ENCODE results near the gene PUS3. TPM values are rescaled to one million over a fixed set of nuclear protein-coding genes. Genes with fewer than 3 reads are reported as not detected.

The PUS3 gene
- total RNA-seq, 2 experiments from 2014 or later, result 8.6 to 10.2 TPM

DNA sequence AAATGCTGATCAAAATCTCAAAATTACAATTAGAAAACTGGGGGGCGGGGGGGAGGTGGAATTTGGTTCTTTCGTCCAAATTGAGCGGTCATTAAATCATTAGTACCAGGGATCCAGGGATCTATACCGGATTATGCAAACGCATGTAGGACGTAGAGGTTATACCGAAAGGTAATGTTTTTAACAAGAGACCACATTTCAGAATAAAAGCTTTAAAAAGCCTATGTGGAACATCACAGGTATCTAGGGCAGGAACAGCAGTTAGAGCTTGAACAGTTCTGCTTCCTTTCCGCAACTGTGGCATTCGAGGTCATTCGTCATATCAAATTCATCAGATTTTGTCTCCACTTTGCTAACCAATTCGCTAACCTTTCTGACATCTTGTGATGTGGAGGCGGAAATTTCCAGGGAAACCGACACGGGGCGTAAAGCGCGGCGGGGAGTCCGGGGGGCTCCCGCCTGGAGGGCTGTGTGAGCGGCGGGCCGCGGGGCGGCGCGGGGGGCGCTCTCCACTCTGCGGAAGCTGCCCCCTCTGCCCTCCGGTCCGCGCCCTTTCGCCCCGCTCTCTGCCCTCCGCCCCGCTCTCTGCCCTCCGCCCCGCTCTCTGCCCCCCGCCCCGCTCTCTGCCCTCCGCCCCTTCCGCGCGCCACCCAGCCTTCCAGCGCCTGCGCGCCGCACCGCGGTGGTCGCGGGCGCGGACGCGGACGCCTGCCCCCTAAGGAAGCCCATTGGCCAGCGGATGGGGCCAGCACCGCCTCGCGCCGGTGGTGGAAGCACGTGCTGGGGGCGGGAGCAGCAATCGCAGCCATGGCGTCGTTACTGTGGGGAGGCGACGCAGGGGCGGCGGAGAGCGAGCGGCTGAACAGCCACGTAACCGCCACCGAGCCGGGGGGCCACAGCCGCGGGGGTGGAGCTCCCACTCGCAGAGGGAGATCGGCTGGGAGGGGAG is 979 bp upstream of the PUS3 start, which contains the start of gene DDX25:
Gene DDX25, plus strand, starts transcription at position 798 of the 949 bp plus-strand sequence. Its CDS starts 10 bp downstream, at position 808.
- H3K4me3 ChIP-seq (ENCODE audit: low read depth, low read length, poor library complexity, severe bottlenecking), result no peak within 1 kb of the TSS
- intact Hi-C loops (cut with micrococcal nuclease; ENCODE audit: unreplicated experiment), result no loop called here

DNA sequence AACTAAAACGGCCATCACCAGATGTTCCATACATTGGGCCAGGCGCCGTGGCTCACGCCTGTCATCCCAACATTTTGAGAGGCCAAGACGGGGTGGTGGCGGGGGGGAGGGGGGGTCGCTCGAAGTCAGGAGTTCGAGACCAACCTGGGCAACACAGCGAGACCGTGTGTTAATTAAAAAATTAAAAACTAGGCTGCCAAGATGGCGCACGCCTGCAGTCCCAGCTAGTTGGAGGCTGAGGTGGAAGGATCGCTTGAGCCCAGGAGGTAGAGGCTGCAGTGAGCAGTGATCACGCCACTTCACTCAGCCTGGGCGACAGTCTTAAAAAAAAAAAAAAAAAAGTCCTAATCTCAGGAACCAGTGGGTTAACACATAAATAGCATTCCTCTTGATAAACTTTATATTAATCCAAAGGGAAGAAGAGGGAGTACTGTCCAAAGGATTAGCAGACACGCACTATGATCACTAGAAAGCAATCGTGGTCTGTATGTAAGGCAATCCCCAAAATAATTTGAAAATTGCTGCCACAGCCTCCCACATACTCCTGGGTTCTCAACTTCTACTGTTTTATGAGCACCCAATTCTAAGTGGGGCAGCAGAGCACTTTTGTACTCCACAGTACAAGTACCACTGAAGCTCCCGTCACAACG is 604 bp downstream of the PUS3 start:
- Histone ChIP-seq H3K4me2 (ENCODE audit: low read length) (peak overlapping the region; percentile 87), H3K36me3 (ENCODE audit: insufficient read depth, low read length) (peaks cover 43% of the 10 kb centered on the region), H2AFZ (ENCODE audit: low read length) (peak overlapping the region; percentile 90), H3K4me3 (ENCODE audit: low read depth, low read length, poor library complexity, severe bottlenecking) (peak overlapping the region; percentile 86), H3K9me2 (ENCODE audit: insufficient read depth, low read length) (no peaks in the 10 kb centered on the region), H3K9me3 (ENCODE audit: low read length) (no peaks in the 10 kb centered on the region), H3K4me1 (ENCODE audit: insufficient read depth, low read length, poor library complexity, severe bottlenecking) (peaks cover 8% of the 10 kb centered on the region), H3K79me2 (ENCODE audit: insufficient read depth, low read depth, low read length) (peaks cover 33% of the 10 kb centered on the region; the same call in 1 of the 2 replicates), H3K27ac (ENCODE audit: low read depth, low read length, poor library complexity, severe bottlenecking) (peak overlapping the region; percentile 17), H4K20me1 (ENCODE audit: insufficient read depth, low read length) (peaks cover 7% of the 10 kb centered on the region; the same call in 1 of the 2 replicates)
- intact Hi-C loops (cut with micrococcal nuclease; ENCODE audit: unreplicated experiment), result no loop called here
- POLR2A ChIA-PET, result interaction anchor here (0.9 to 1.6 kb wide), 8 partner anchors 11 to 312 kb away, joined by 3 to 8 read pairs (median 5); partner anchors contain the start of genes FAM118B, HYLS1 and RPUSD4
- TF ChIP-seq CTCF (conservative IDR thresholded peaks at IDR 0.05; ENCODE audit: low read length), result no peak
- no peak for TF ChIP-seq EZH2phosphoT487 (IDR thresholded peaks at IDR 0.05; ENCODE audit: borderline replicate concordance, low read depth, low read length)
- BruUV-seq (replicated peaks), result TSS peak; percentile 90
- DNase-seq (ENCODE audit: low spot score), result no peak
- CTCF ChIA-PET (ENCODE audit: unreplicated experiment), result interaction anchor here (1.2 kb wide), 1 partner anchor 15 kb away, joined by 8 read pairs; the partner anchor contains the start of gene HYLS1

More for the DNA sequence above, 979 bp upstream of the PUS3 start, which contains the start of gene DDX25:
- H3K36me3 ChIP-seq (ENCODE audit: insufficient read depth, low read length), result peaks cover 29% of the 10 kb centered on the region
- TF ChIP-seq CTCF (conservative IDR thresholded peaks at IDR 0.05; ENCODE audit: low read length) (no peak), EZH2phosphoT487 (IDR thresholded peaks at IDR 0.05; ENCODE audit: borderline replicate concordance, low read depth, low read length) (no peak)
- H3K79me2 ChIP-seq (ENCODE audit: insufficient read depth, low read depth, low read length), result peaks cover 20% of the 10 kb centered on the region; the same call in 1 of the 2 replicates
- no peaks in the 10 kb centered on the region; the same call in 1 of the 2 replicates for H4K20me1 ChIP-seq (ENCODE audit: insufficient read depth, low read length)
- no peaks in the 10 kb centered on the region for H3K9me3 ChIP-seq (ENCODE audit: low read length)
- H3K4me1 ChIP-seq (ENCODE audit: insufficient read depth, low read length, poor library complexity, severe bottlenecking), result peaks cover 8% of the 10 kb centered on the region
- POLR2A ChIA-PET, result interaction anchor here (0.7 to 1.6 kb wide), 9 partner anchors 9 to 365 kb away, joined by 3 to 8 read pairs (median 4); partner anchors contain the start of genes FAM118B, FOXRED1, RPUSD4 and SRPRA
- no TSS peak for BruUV-seq (replicated peaks)
- DNase-seq (ENCODE audit: low spot score), result no peak
- peak within 1 kb of the TSS; percentile 87; the same call in 1 of the 2 replicates for H3K4me2 ChIP-seq (ENCODE audit: low read length)
- CTCF ChIA-PET (ENCODE audit: unreplicated experiment), result no interaction called here
- no peak within 1 kb of the TSS for H2AFZ ChIP-seq (ENCODE audit: low read length)
- H3K27ac ChIP-seq (ENCODE audit: low read depth, low read length, poor library complexity, severe bottlenecking), result no peak within 1 kb of the TSS
- no peaks in the 10 kb centered on the region for H3K9me2 ChIP-seq (ENCODE audit: insufficient read depth, low read length)

All from OCI-LY7 (cell line).